ENCODE results near the gene CRLF1. TPM values are rescaled to one million over a fixed set of nuclear protein-coding genes. Genes with fewer than 3 reads are reported as not detected.
"Not testable (repeated sequence)": the region's sequence is repeated elsewhere in the genome, so short reads cannot be mapped to it uniquely, and the experiment has no call there.

Gene CRLF1
- polyA plus RNA-seq, 1 donor = 14.8 TPM

DNA sequence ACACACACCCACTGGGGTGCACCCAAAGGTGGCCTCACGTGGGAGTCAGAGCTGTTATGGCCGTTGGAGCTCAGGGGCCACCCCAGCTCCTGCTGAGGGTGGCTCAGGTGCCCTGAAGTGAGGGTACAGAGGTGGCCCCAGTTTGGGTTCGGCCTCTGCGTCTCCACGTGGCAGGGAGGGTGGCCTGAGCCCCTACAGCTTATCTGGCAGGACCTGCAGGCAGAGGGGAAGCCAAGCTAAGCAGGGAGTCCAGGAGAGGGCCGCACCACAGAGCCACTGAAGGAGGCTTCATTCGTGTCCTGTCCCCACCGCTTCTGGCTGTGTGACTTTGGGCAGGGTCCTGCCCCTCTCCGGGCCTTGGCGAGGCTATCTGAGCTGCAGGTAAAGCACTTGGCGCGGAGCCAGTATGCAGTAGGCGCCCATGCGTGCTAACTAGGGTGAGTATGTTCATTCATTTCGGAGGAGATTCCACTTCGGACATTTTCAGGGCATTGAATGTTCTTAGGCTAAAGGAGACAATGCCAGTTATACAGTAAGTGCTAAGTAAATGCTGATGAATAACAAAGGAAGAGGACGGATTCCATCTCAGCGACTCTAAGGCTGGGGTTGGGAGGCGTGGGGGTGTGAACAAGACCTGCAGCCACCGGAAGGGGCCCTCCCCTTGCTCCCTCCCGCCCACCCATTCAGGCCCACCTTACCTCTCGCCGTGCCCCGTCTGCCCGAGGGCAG, 13.1 kb downstream of the CRLF1 start:
- no peak for DNase-seq (ENCODE audit: low read depth)

- DNase-seq (ENCODE audit: low read depth) = not testable (repeated sequence)
Measured at GRCh38 chr19:18592732-18593131, 13.9 kb downstream of the CRLF1 start.

DNA sequence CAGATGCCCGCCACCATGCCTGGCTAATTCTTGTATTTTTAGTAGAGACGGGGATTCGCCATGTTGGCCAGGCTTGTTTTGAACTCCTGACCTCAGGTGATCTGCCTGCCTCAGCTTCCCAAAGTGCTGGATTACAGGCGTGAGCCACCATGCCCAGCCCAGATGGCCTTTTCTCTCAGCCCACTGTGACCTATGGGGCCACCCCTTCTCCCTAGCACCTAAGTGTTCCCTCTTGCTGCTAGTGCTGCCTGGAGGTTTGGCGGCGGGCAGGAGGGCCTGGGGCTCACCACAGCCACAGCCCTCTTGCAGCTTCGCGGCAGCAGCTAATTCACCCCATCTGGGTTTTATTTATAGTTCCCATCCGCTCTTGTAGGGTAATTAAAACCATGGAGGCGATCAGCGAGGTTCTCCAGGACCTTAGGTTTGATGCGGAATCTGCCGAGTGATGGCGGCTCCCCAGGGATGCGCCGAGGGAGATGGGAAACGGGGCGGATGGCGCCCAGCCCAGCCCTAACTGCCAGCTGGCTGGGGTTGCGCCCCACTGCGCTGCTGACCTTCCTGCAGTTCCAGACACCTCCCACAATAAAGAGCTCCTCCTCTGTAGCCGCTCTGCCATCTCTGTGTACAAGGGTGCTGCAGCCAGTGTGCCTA, 14.7 kb downstream of the CRLF1 start:
- no peak for DNase-seq (ENCODE audit: low read depth)

DNA sequence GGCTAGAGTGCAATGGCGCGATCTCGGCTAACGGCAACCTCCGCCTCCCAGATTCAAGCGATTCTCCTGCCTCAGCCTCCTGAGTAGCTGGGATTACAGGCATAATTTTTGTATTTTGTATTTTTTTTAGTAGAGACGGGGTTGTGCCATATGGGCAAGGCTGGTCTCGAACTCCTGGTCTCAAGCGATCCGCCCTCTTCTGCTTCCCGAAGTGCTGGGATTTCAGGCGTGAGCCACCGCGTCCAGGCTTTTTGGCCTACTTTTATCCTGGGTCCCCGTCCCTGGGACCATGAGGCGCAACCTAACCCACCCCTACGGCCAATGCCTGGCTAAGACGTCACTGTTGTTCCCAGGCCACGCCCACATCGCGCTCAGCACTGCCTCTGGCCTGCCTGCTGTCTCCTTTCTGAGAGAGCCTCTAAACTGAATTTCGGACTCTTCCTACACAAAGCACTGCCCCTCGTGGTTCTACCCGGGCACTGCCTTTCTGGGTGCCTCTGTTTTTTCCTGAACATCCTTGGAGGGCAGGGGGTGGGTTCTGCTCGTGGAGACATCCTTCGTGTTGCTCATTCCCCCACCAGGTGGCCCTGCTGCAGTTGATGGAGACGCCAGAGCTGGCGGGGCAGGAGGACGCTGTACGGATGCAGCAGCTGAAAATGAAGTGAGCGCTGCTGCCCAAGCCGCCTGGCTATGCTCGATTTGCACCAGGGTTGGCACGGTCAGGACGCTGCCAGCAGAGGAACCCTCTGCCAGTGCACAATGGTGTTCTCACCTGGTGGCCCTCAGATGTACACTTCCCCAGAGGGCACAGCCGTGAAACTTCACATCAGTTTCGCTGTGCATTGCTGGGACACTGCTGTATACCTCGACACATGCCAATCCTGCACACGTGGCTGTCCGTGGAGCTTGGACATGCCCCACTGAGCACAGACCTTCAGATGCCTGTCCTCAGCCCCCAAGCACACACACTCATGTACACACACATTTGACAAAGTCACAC, 16.0 kb downstream of the CRLF1 start:
- peak; percentile 59 for DNase-seq (ENCODE audit: low read depth)

GRCh38 chr19:18589380-18590272, 17.0 kb downstream of the CRLF1 start:
- DNase-seq (ENCODE audit: low read depth) = no peak

DNA sequence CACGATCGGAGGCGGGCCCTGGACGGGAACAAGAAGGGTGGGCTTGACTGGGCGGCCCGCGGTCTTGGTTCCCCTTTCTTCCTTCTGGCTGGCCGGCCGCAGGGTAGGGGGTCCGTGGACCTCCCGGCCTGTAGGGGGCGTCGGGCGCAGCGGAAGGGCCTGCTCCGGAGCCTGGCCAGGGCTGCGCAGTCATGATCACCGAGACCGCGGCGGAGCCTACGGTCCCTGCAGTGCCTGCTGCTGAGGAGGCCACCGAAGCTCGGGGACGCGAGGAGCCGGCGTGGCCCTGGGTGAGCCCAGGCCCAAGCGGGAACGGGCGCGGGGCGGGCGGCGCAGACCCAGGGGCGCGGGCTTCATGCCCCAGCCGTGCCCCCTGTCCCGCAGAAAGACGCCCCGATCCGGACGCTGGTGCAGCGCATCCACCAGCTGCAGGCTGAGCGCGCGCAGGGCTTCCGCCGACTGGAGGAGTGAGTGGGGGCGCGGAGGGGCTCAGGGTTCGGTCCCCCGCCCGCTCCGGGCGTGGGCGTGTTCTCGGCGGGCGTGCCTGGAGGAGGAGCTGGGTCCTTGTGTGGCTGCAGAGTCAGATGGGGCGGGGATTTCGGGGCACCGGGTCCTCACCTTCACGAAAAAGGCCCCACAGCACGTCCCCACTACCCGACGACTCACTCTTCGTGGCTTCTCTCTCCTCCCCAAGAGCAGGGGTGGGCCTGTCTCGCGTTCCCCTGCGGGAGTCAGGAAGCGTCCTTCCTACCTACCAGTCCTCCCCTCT, 17.8 kb downstream of the CRLF1 start, which contains the start of gene REX1BD:
REX1BD (plus strand) TSS at position 188 of the 769 bp plus-strand sequence; CDS start at position 192, 4 bp downstream.
- peak; percentile 50 for DNase-seq (ENCODE audit: low read depth)

DNA sequence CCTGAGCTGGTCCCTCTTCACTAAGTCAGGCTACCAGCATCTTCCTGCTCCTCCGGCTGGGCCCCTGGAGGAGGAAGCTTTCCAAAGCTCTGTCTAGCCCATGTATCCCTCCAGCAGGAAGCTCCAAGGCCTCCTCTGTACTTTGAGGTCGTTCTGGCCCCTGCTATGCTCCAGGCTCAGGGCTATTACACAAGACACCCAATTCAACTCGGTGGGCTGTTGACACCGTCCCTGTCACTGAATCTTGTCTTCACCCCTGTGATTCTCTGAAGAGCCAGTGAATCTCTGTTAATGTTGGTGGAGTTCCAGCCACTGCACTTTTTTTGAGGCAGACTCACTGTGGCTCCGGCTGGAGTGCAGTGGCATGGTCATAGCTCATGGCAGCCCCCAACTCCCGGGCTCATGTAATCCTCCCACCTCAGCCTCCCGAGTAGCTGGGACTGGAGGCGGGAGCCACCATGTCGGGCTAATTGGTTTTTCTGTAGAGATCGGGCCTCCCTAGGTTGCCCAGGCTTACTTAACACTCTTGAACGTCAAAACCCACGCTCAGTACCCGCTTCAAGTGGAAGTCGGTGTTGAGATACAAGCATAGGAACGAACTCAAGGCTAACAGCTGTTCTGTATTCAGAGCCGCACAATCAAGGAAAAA, 18.5 kb downstream of the CRLF1 start:
- DNase-seq (ENCODE audit: low read depth) = no peak

GRCh38 chr19:18587561-18587960, 19.0 kb downstream of the CRLF1 start:
- DNase-seq (ENCODE audit: low read depth) = no peak

DNA sequence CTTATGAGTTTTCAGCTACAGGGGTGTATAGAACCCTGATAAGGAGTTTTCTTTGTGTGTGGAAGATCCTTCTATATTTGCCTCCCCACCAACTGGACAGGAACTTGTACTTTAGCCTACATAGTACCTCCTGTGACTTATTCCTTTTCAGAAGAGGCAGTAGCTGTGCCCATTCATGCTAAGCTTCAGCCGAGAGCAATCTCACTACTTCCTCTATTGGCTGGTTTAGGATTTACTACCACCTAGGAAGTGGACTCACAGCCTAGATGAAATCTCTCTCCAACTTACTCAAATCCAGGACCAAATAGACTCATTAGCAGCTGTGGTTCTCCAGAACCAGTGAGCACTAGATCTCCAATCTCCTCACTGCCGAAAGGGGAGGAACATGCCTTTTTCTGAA, 20.3 kb downstream of the CRLF1 start:
- no peak for DNase-seq (ENCODE audit: low read depth)

DNA sequence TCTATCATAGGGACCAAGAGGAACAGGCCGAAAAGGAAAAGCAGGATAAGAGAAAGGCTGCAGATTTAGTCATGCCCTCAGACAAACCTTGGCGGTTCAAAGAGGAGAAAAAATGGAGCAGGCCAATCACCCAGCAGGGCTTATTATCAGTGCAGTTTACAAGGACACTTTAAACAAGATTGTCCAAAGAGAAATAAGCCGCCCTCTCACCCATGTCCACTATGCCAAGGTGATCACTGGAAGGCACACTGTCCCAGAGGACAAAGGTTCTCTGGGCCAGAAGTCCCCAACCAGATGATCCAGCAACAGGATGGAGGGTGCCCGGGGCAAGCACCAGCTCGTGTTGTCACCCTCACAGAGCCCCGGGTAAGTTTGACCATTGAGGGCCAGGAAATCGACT, 26.3 kb downstream of the CRLF1 start:
- no peak for DNase-seq (ENCODE audit: low read depth)

DNA sequence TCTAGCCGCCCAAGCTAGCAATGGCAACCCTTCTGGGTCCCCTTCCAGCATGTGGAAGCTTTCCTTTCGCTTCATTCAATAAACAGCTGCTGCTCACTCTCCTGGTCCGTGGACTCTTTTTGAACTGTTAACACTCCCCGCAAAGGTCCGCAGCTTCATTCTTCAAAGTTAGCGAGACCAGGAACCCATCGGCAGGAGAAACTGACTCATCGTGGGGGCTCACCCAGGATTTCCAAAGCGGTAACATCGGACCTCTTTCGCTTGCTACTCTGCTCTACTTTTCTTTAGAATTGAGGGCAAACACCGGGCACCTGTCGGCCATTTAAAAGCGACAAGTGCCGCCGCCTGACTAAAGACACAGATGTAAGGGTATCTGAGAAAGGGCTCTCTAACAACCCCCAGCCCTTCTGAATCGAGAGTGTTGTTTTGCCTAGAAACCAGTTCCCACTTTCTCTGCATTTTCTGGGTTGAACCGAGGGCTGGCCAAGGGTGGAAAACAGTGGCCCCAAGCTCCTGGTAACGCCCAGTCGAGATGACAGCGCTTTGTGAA, 29.2 kb downstream of the CRLF1 start:
- no peak for DNase-seq (ENCODE audit: low read depth)

DNA sequence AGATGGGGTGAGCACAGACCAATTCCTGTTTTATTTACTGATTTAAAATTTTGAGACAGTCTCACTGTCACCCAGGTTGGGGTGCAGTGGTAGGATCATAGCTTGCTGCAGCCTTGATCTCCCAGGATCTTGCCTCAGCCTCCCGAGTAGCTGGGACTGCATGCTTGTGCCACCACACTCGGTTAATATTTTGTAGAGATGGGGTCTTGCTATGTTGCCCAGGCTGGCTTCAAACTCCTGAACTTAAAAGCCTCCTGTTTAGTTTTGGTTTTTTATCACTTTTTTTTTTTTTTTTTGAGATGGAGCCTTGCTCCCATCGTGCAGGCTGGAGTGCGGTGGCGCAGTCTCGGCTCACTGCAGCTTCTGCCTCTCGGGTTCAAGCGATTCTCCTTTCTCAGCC, 30.2 kb downstream of the CRLF1 start:
- no peak for DNase-seq (ENCODE audit: low read depth)

DNA sequence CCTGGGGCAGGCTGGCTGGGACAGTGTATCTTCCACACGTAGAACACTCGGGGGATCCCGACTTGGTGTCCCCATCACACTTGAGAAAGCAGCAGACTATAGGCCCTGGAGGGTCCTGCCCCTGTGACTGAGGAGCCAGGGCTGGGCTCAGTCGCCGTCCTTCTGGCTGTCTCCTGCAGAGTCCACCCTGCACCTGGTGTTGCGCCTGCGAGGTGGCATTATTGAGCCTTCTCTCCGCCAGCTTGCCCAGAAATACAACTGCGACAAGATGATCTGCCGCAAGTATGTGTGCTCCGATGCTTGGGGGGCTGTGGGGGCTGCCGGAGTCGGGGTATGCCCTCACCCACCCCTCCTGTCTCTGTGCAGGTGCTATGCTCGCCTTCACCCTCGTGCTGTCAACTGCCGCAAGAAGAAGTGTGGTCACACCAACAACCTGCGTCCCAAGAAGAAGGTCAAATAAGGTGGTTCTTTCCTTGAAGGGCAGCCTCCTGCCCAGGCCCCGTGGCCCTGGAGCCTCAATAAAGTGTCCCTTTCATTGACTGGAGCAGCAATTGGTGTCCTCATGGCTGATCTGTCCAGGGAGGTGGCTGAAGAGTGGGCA, 31.8 kb downstream of the CRLF1 start:
- no peak for DNase-seq (ENCODE audit: low read depth)

DNA sequence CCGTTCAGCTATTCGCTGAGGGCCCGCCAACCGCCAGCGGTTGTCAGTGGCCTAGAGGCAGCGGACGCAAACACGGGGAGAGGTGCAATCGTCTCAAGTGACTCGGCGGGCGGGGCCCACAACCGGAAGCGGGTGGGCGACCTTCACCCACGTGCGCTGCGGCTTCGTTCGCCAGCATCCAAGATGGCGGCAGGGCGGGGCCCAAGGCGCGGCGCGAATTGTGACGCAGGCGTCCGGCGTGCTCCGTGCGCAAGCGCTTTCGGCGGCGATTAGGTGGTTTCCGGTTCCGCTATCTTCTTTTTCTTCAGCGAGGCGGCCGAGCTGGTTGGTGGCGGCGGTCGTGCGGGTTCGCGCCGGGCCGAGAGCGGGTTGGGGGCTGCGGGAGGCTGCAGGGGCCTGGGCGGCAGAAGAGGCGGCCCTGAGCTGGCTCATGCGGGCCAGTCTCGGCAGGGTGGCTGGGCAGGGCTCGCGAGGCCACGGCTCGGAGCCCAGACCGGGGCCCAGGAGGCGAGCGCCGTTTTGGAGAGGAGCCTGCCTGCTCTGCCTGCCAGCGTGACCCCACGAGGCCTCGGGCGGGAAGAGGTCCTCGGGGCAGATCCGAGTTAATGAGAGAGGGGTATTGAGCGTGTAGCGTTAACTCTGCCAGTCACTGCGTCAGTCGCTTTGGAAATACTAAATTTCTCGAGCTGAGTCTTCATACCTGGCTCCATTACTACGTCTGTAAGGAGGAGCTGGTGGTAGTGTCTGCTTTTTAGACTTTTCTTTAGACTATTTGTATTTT, 34.8 kb downstream of the CRLF1 start, which contains the start of gene UBA52:
UBA52 (plus strand) TSS at position 294 of the 781 bp plus-strand sequence. CDS start 1,444 bp downstream, outside the sequence.
- peak; percentile 86 for DNase-seq (ENCODE audit: low read depth)

DNA sequence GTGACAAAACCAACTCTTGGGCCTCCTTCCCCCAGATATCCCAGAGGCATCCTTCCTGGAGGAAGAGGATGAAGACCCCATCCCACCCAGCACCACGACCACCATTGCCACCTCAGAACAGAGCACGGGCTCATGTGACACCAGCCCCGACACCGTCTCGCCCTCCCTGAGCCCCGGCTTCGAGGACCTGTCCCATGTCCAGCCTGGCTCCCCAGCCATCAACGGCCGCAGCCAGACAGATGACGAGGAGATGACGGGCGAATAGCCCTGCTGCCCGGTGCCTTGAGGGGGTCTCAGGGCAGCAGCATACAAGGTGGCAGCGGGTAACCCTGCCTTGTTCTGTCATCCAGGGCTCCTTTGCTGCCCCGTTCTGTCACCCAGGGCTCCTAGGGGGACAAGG, 38.2 kb downstream of the CRLF1 start:
- no peak for DNase-seq (ENCODE audit: low read depth)

DNA sequence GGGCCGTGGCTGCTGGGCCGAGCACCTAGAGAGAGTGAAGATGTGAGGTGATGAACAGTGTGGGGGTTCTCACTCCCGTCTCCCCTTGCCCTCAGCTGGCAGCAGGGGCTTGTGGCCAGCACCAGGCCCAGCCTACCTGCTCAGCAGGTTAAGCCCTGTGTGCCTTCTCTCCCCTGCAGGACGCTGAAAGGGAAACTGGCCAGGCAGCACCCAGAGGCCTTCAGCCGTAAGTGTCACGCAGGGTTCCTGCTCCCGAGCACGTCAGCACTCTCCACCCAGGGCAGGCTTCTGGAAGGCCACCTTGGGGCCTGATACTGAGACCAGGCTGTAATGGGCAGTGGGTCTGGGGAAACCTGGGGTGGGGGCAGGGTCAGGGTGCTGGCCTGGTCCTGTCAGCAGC, 39.6 kb downstream of the CRLF1 start:
- DNase-seq (ENCODE audit: low read depth) = no peak

DNA sequence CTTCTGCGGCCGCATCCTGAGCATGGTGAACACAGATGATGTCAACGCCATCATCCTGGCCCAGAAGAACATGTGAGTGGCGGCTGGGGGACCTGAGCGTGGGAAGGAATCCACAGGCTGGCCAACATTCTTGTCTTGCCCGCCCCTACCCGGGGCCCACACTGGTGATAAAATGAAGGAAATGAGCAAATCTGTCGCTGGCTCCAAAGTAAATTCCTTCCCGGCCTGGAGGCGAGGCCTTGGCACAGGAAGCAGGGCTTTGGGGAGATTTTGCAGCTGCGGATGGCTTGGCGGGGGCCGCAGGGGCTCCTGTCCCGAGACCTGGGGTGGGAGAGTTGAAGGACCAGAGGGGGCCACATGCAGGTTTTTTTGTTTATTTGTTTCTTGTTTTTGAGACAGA, 44.5 kb downstream of the CRLF1 start:
- no peak for DNase-seq (ENCODE audit: low read depth)

DNA sequence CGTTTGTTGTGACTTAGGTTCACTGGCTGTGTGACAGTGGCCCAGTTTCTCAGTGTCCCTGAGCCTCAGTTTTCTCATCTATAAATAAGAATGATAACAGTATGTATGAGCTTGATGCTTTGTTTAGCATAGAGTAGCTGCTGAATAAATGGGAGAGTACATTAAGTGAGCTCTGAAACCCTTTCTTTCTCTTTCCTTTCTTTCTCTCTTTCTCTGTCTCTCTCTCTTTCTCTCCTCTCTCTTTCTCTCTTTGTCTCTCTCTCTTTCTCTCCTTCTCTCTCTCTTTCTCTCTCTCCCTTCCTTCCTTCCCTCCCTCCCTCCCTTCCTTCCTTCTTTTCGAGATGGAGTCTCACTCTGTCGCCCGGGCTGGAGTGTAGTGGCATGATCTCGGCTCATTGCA, 46.9 kb downstream of the CRLF1 start:
- DNase-seq (ENCODE audit: low read depth) = no peak

All from forelimb muscle (tissue), 1 donor.